ENCODE results near the gene PDE4D. TPM values are rescaled to one million over a fixed set of nuclear protein-coding genes. Genes with fewer than 3 reads are reported as not detected.

The PDE4D gene
- total RNA-seq, 2 experiments from 2014 or later, result 0.50 to 0.51 TPM

DNA sequence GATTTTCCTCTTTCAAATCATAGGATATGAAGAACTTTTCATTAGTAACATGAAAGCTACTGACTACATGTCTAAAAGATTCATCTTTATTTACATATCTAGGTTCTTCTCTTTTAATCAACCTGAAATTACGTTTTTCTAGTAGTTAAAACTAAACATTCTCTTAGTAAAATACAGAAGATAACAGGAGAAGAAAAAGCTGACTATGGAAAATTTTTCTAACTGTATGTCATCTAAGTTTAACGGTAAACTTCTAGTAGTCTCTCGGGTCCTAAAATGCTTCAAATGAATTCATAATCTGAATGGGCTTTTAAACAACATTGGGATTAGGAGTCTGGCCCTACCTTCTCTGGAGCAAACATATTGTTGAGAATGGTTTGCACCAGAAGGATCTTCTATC is 151.9 kb downstream of the PDE4D start:
- Histone ChIP-seq H3K4me1 (ENCODE audit: insufficient read depth, low read length, poor library complexity, severe bottlenecking) (no peaks in the 10 kb centered on the region), H3K4me3 (ENCODE audit: low read depth, low read length, poor library complexity, severe bottlenecking) (no peak overlapping the region), H3K4me2 (ENCODE audit: low read length) (no peak overlapping the region), H3K36me3 (ENCODE audit: insufficient read depth, low read length) (no peaks in the 10 kb centered on the region), H3K27ac (ENCODE audit: low read depth, low read length, poor library complexity, severe bottlenecking) (no peak overlapping the region), H3K79me2 (ENCODE audit: insufficient read depth, low read depth, low read length) (no peaks in the 10 kb centered on the region), H2AFZ (ENCODE audit: low read length) (no peak overlapping the region), H3K9me2 (ENCODE audit: insufficient read depth, low read length) (no peaks in the 10 kb centered on the region), H3K9me3 (ENCODE audit: low read length) (no peaks in the 10 kb centered on the region), H4K20me1 (ENCODE audit: insufficient read depth, low read length) (no peaks in the 10 kb centered on the region)
- no peak for DNase-seq (ENCODE audit: low spot score)
- TF ChIP-seq EZH2phosphoT487 (IDR thresholded peaks at IDR 0.05; ENCODE audit: borderline replicate concordance, low read depth, low read length), result no peak
- TF ChIP-seq, protein P1, sequence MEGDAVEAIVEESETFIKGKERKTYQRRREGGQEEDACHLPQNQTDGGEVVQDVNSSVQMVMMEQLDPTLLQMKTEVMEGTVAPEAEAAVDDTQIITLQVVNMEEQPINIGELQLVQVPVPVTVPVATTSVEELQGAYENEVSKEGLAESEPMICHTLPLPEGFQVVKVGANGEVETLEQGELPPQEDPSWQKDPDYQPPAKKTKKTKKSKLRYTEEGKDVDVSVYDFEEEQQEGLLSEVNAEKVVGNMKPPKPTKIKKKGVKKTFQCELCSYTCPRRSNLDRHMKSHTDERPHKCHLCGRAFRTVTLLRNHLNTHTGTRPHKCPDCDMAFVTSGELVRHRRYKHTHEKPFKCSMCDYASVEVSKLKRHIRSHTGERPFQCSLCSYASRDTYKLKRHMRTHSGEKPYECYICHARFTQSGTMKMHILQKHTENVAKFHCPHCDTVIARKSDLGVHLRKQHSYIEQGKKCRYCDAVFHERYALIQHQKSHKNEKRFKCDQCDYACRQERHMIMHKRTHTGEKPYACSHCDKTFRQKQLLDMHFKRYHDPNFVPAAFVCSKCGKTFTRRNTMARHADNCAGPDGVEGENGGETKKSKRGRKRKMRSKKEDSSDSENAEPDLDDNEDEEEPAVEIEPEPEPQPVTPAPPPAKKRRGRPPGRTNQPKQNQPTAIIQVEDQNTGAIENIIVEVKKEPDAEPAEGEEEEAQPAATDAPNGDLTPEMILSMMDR (conservative IDR thresholded peaks at IDR 0.05; ENCODE audit: low read length), result no peak
- no TSS peak for BruUV-seq (replicated peaks)
- intact Hi-C loops (cut with micrococcal nuclease; ENCODE audit: unreplicated experiment), result no loop called here
- CTCF ChIA-PET (ENCODE audit: unreplicated experiment), result no interaction called here
- POLR2A ChIA-PET, result no interaction called here

DNA sequence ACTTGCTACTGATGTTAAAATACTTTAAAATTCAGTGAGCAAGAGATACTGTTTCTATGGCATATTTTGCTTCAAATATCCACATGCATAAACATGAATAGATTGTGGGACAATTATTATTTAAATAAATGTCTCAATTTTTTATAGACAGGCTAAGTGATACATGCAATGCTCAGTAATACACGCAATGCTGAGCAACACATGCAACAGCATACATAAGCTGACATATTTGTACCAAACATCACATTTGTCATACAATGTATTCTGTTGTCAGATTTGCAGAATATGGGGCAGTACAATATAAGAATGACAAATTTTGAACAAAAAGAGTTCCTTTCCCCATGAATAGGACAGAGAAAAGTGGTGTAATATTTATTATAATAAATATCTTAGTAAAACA is 155.5 kb downstream of the PDE4D start:
- BruUV-seq (replicated peaks), result no TSS peak
- intact Hi-C loops (cut with micrococcal nuclease; ENCODE audit: unreplicated experiment), result no loop called here

DNA sequence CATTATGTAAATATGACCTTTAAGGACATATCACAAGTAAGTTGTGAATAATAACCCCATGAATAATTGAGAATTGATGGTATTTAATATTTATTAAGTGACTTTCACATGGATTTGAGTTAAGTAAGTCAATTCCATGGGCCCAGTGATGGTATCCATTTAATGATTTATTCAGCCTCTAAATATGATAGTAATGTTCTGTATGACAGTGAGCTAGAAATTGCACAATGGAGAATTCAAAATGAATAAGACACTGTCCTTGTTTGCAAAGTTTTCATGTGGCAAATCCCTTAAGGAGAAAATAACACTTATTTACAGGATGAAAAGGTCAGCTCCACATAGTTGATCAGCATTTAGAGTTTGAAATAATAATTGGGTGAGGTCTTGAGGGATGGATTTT is 160.7 kb downstream of the PDE4D start:
- H2AFZ ChIP-seq (ENCODE audit: low read length), result no peak overlapping the region
- no peak overlapping the region for H3K4me3 ChIP-seq (ENCODE audit: low read depth, low read length, poor library complexity, severe bottlenecking)
- no peaks in the 10 kb centered on the region for H3K4me1 ChIP-seq (ENCODE audit: insufficient read depth, low read length, poor library complexity, severe bottlenecking)
- no peaks in the 10 kb centered on the region for H3K36me3 ChIP-seq (ENCODE audit: insufficient read depth, low read length)
- H3K27ac ChIP-seq (ENCODE audit: low read depth, low read length, poor library complexity, severe bottlenecking), result no peak overlapping the region
- no peaks in the 10 kb centered on the region for H4K20me1 ChIP-seq (ENCODE audit: insufficient read depth, low read length)
- BruUV-seq (replicated peaks), result no TSS peak
- no peaks in the 10 kb centered on the region; the same call in 1 of the 2 replicates for H3K9me2 ChIP-seq (ENCODE audit: insufficient read depth, low read length)
- ChIA-PET POLR2A (interaction anchor here (0.8 kb wide), 1 partner anchor 24 kb away, joined by 5 read pairs; no protein-coding TSS in a partner anchor), CTCF (ENCODE audit: unreplicated experiment) (no interaction called here)
- no peak for DNase-seq (ENCODE audit: low spot score)
- no peaks in the 10 kb centered on the region for H3K9me3 ChIP-seq (ENCODE audit: low read length)
- H3K4me2 ChIP-seq (ENCODE audit: low read length), result no peak overlapping the region
- intact Hi-C loops (cut with micrococcal nuclease; ENCODE audit: unreplicated experiment), result no loop called here
- TF ChIP-seq, protein P1 (conservative IDR thresholded peaks at IDR 0.05; ENCODE audit: low read length), result no peak
- no peaks in the 10 kb centered on the region for H3K79me2 ChIP-seq (ENCODE audit: insufficient read depth, low read depth, low read length)

More for the DNA sequence above, 155.5 kb downstream of the PDE4D start:
- no peak for DNase-seq (ENCODE audit: low spot score)
- POLR2A ChIA-PET, result no interaction called here
- no peaks in the 10 kb centered on the region for H3K9me2 ChIP-seq (ENCODE audit: insufficient read depth, low read length)
- CTCF ChIA-PET (ENCODE audit: unreplicated experiment), result no interaction called here
- H3K79me2 ChIP-seq (ENCODE audit: insufficient read depth, low read depth, low read length), result no peaks in the 10 kb centered on the region
- no peak overlapping the region for H2AFZ ChIP-seq (ENCODE audit: low read length)
- no peaks in the 10 kb centered on the region for H3K36me3 ChIP-seq (ENCODE audit: insufficient read depth, low read length)
- no peaks in the 10 kb centered on the region for H3K4me1 ChIP-seq (ENCODE audit: insufficient read depth, low read length, poor library complexity, severe bottlenecking)
- no peak overlapping the region for H3K4me3 ChIP-seq (ENCODE audit: low read depth, low read length, poor library complexity, severe bottlenecking)
- no peak overlapping the region for H3K4me2 ChIP-seq (ENCODE audit: low read length)
- H3K9me3 ChIP-seq (ENCODE audit: low read length), result no peaks in the 10 kb centered on the region
- TF ChIP-seq EZH2phosphoT487 (IDR thresholded peaks at IDR 0.05; ENCODE audit: borderline replicate concordance, low read depth, low read length), result no peak
- TF ChIP-seq, protein P1 (conservative IDR thresholded peaks at IDR 0.05; ENCODE audit: low read length), result no peak
- H3K27ac ChIP-seq (ENCODE audit: low read depth, low read length, poor library complexity, severe bottlenecking), result no peak overlapping the region
- no peaks in the 10 kb centered on the region for H4K20me1 ChIP-seq (ENCODE audit: insufficient read depth, low read length)
